Caco-2 (cell line): ENCODE results near the gene TTC39A. TPM values are rescaled to one million over a fixed set of nuclear protein-coding genes. Genes with fewer than 3 reads are reported as not detected.

Experiments used
- BruUV-seq: library from RNA; stranded (reverse); fragments of 400-500 nt; replicated peaks from 2 replicates; lab custom pipeline; 2021; lab: Mats Ljungman, UMichigan
- CTCF ChIA-PET: fragments of 300-600 bp; sonication (Branson Sonifier 250); formaldehyde crosslinking; loops from one replicate; lab custom pipeline; 2022; ENCODE audit warnings: antibody characterized with exemption; lab: Charles Lee
- POLR2A ChIA-PET: fragments of 300-600 bp; sonication (Branson Sonifier 250); formaldehyde crosslinking; loops from one replicate; lab custom pipeline; 2022; ENCODE audit warnings: antibody characterized with exemption; lab: Charles Lee
- DNase-seq, 2 experiments: peaks; one replicate each; pipeline versions ENCODE4 v3.0.0 to v3.0.0-alpha.2; 2020 to 2022
- H3K27me3 ChIP-seq: replicated peaks from 2 replicates; pipeline ENCODE4 v1.6.0; 2011; ENCODE audit warnings: low read length; ENCODE audit not compliant: control insufficient read depth, insufficient read depth
- H3K36me3 ChIP-seq: 2 replicates; pipeline ENCODE4 v1.5.1; 2011; ENCODE audit warnings: low read length; ENCODE audit not compliant: control insufficient read depth, insufficient read depth
- H3K4me1 ChIP-seq: fragments of 250-450 bp; sonication (Bioruptor Pico); 2 replicates; pipeline ENCODE4 v1.5.1; 2020; ENCODE audit warnings: mild to moderate bottlenecking
- H3K4me3 ChIP-seq: 2 replicates; pipeline ENCODE4 v1.5.1; 2011; ENCODE audit warnings: low read depth, mild to moderate bottlenecking, control low read depth, low read length
- H3K9me3 ChIP-seq: fragments of 250-450 bp; sonication (Bioruptor Pico); 2 replicates; pipeline ENCODE4 v1.5.1; 2020; ENCODE audit warnings: mild to moderate bottlenecking, moderate library complexity
- H3K27ac Mint-ChIP-seq: one replicate; pipeline ENCODE4 v1.8.0; 2022; ENCODE audit warnings: mixed read lengths; ENCODE audit not compliant: unreplicated experiment
- H3K27me3 Mint-ChIP-seq: one replicate; pipeline ENCODE4 v1.8.0; 2022; ENCODE audit warnings: mixed read lengths; ENCODE audit not compliant: insufficient read depth, unreplicated experiment
- H3K36me3 Mint-ChIP-seq: one replicate; pipeline ENCODE4 v1.8.0; 2022; ENCODE audit warnings: mild to moderate bottlenecking, mixed read lengths; ENCODE audit not compliant: insufficient read depth, unreplicated experiment
- H3K4me1 Mint-ChIP-seq: one replicate; pipeline ENCODE4 v1.8.0; 2022; ENCODE audit warnings: low read depth, mixed read lengths; ENCODE audit not compliant: unreplicated experiment
- H3K4me3 Mint-ChIP-seq: one replicate; pipeline ENCODE4 v1.8.0; 2022; ENCODE audit warnings: mild to moderate bottlenecking, moderate library complexity, mixed read lengths; ENCODE audit not compliant: unreplicated experiment
- H3K9me3 Mint-ChIP-seq: one replicate; pipeline ENCODE4 v1.8.0; 2022; ENCODE audit warnings: mixed read lengths; ENCODE audit not compliant: unreplicated experiment
- intact Hi-C: fragments of 100-400 bp; cut with micrococcal nuclease; formaldehyde crosslinking; loops from one replicate; pipeline ENCODE4 v1.10.0; 2022; ENCODE audit not compliant: unreplicated experiment
- total RNA-seq: library from RNA; stranded (reverse); gene quantifications from 2 replicates; pipeline ENCODE4 v1.2.3, GENCODE V29; 2022
- TF ChIP-seq, protein P1 (sequence below), 2 experiments: fragments of 200-600 bp in 1 of 2; IDR thresholded peaks; 1 replicate in 1 of 2; 2 replicates in 1 of 2; pipeline versions ENCODE4 v1.5.1 to v1.8.0; 2011 to 2022; ENCODE audit warnings: antibody characterized with exemption in 1 of 2, control low read depth in 1 of 2, inconsistent platforms in 1 of 2, low read depth in 1 of 2, low read length in 1 of 2, mild to moderate bottlenecking in 1 of 2, moderate library complexity in 1 of 2; ENCODE audit not compliant: insufficient read depth in 1 of 2, severe bottlenecking in 1 of 2, unreplicated experiment in 1 of 2

TTC39A gene
- total RNA-seq, 1 experiment from 2014 or later: 21.0 TPM

DNA sequence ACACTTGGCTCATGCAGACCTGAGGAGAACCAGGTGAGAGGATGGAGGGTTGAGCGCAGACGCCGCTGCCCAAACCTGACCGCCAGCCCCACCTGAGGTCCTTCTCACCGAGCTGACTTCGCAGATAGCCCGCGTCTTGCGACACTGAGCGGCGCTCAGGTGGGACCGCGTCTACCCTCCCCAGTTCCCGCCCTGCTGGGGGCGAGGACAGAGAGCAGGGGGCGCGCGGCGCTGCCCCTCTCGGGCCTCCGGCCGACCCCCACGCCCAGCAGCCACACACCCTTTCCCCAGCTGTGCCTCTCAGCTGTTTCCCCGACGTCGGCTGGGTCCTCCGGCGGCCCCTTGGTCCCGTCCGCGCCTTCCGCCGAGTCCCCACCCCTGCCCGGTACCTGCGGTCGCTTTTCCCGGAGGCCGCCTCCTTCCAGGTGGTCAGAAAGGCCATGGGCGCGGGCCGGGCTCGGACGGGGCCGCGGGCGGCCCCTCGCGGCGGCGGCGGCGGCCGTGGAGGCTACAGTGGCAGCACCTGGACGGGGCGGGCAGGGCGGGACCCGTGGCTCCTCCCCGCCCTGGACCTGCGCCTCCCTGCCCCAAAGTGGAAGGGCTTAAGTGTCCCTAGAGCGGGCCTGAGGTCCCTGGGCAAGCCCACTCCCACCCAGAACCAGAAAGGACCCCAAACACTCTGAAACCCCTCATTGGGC, 14.4 kb upstream of the TTC39A start:
- no peaks in the 10 kb centered on the region for H3K9me3 Mint-ChIP-seq
- DNase-seq: peak; percentile 69 to 81
- Histone ChIP-seq H3K36me3 (no peaks in the 10 kb centered on the region), H3K4me3 (peak overlapping the region; percentile 69), H3K4me1 (peaks cover 10% of the 10 kb centered on the region; the same call in 1 of the 2 replicates), H3K9me3 (no peaks in the 10 kb centered on the region), H3K27me3 (no peaks in the 10 kb centered on the region)
- TF ChIP-seq, protein P1, sequence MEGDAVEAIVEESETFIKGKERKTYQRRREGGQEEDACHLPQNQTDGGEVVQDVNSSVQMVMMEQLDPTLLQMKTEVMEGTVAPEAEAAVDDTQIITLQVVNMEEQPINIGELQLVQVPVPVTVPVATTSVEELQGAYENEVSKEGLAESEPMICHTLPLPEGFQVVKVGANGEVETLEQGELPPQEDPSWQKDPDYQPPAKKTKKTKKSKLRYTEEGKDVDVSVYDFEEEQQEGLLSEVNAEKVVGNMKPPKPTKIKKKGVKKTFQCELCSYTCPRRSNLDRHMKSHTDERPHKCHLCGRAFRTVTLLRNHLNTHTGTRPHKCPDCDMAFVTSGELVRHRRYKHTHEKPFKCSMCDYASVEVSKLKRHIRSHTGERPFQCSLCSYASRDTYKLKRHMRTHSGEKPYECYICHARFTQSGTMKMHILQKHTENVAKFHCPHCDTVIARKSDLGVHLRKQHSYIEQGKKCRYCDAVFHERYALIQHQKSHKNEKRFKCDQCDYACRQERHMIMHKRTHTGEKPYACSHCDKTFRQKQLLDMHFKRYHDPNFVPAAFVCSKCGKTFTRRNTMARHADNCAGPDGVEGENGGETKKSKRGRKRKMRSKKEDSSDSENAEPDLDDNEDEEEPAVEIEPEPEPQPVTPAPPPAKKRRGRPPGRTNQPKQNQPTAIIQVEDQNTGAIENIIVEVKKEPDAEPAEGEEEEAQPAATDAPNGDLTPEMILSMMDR (IDR thresholded peaks at IDR 0.05; ENCODE audit: insufficient read depth in 1 of 2, low read depth in 1 of 2, low read length in 1 of 2, severe bottlenecking in 1 of 2, unreplicated experiment in 1 of 2): no peak
- no peaks in the 10 kb centered on the region for H3K27me3 Mint-ChIP-seq
- intact Hi-C loops: no loop called here
- H3K4me3 Mint-ChIP-seq: peak overlapping the region; percentile 78
- BruUV-seq: TSS peak; percentile 41
- no peaks in the 10 kb centered on the region for H3K36me3 Mint-ChIP-seq
- CTCF ChIA-PET: interaction anchor here (0.6 to 0.7 kb wide), 2 partner anchors 127 to 190 kb away, joined by 3 to 4 read pairs; no protein-coding TSS in a partner anchor
- H3K27ac Mint-ChIP-seq: no peak overlapping the region
- peaks cover 7% of the 10 kb centered on the region for H3K4me1 Mint-ChIP-seq
- POLR2A ChIA-PET: no interaction called here

DNA sequence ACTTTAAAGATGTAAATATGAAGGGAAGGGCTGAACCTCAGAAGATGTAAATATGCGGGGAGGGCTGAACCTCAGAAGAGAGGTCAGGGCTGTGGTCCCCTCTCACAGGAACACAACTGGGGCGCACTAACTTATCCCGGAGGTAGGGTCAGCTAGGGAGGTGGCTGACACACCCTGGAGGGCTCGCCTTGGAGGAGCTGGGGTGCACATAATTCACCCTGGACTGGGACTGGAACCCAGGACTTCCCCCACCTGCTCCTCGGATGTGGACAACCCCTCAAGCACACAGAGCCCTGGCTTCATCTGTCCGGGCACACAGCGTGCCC, 13.9 kb upstream of the TTC39A start:
- H3K36me3 ChIP-seq: no peaks in the 10 kb centered on the region
- TF ChIP-seq, protein P1 (IDR thresholded peaks at IDR 0.05; ENCODE audit: insufficient read depth in 1 of 2, low read depth in 1 of 2, low read length in 1 of 2, severe bottlenecking in 1 of 2, unreplicated experiment in 1 of 2): no peak
- H3K36me3 Mint-ChIP-seq: no peaks in the 10 kb centered on the region
- peaks cover 7% of the 10 kb centered on the region for H3K4me1 Mint-ChIP-seq
- peak overlapping the region; percentile 78 for H3K4me3 Mint-ChIP-seq
- CTCF ChIA-PET: interaction anchor here (0.6 to 0.7 kb wide), 2 partner anchors 127 to 191 kb away, joined by 3 to 4 read pairs; no protein-coding TSS in a partner anchor
- intact Hi-C loops: no loop called here
- H3K4me3 ChIP-seq: peak overlapping the region; percentile 69
- no peaks in the 10 kb centered on the region for H3K9me3 ChIP-seq
- H3K9me3 Mint-ChIP-seq: no peaks in the 10 kb centered on the region
- no peak for DNase-seq
- H3K27me3 Mint-ChIP-seq: no peaks in the 10 kb centered on the region
- H3K27ac Mint-ChIP-seq: peak overlapping the region; percentile 88
- H3K4me1 ChIP-seq: peaks cover 10% of the 10 kb centered on the region; the same call in 1 of the 2 replicates
- no peaks in the 10 kb centered on the region for H3K27me3 ChIP-seq
- POLR2A ChIA-PET: no interaction called here
- no TSS peak for BruUV-seq

DNA sequence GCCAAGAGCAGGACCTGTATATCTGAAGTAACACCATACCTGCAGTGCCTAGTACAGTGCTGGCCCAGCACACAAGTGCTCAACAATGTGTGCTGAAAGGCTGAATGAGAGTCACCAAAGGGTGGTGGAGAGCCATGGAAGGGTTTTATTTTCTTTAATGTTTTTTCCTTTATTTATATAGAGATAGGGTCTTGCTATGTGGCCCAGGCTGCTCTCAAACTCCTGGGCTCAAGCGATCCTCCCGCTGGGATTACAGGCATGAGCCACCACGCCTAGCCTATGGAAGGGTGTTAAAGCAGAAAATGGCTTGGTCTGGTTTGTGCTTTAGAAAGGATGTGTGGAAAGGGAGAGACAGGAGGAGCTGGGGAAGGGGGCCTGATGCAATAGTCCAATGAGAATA, 13.3 kb upstream of the TTC39A start:
- Histone ChIP-seq H3K36me3 (no peaks in the 10 kb centered on the region), H3K9me3 (no peaks in the 10 kb centered on the region), H3K4me3 (no peak overlapping the region), H3K27me3 (no peaks in the 10 kb centered on the region), H3K4me1 (peaks cover 10% of the 10 kb centered on the region; the same call in 1 of the 2 replicates)
- peak overlapping the region; percentile 78 for H3K4me3 Mint-ChIP-seq
- BruUV-seq: no TSS peak
- intact Hi-C loops: no loop called here
- no peaks in the 10 kb centered on the region for H3K27me3 Mint-ChIP-seq
- peaks cover 7% of the 10 kb centered on the region for H3K4me1 Mint-ChIP-seq
- TF ChIP-seq, protein P1 (IDR thresholded peaks at IDR 0.05; ENCODE audit: insufficient read depth in 1 of 2, low read depth in 1 of 2, low read length in 1 of 2, severe bottlenecking in 1 of 2, unreplicated experiment in 1 of 2): no peak
- no peaks in the 10 kb centered on the region for H3K36me3 Mint-ChIP-seq
- CTCF ChIA-PET: interaction anchor here (0.6 kb wide), 1 partner anchor 226 kb away, joined by 4 read pairs; no protein-coding TSS in a partner anchor
- H3K9me3 Mint-ChIP-seq: no peaks in the 10 kb centered on the region
- peak overlapping the region; percentile 88 for H3K27ac Mint-ChIP-seq
- POLR2A ChIA-PET: no interaction called here
- no peak for DNase-seq
